Effector memory CD4-positive, alpha-beta T cell (primary cell): Measurements from ENCODE around the gene PHEX.

ENCODE experiments used
- DNase-seq, 3 donors: peaks; one replicate each; pipeline ENCODE4 v3.0.0-alpha.2; 2020
- H3K27ac ChIP-seq: 2 replicates; pipeline ENCODE4 v1.7.0; 2013; ENCODE audit warnings: mild to moderate bottlenecking, low read length, moderate library complexity; ENCODE audit not compliant: insufficient read depth, poor library complexity, severe bottlenecking
- H3K27me3 ChIP-seq: replicated peaks from 2 replicates; pipeline ENCODE4 v1.7.0; 2013; ENCODE audit warnings: mild to moderate bottlenecking, low read length; ENCODE audit not compliant: insufficient read depth, control insufficient read depth, poor library complexity, severe bottlenecking
- H3K36me3 ChIP-seq: 2 replicates; pipeline ENCODE4 v1.7.0; 2013; ENCODE audit warnings: mild to moderate bottlenecking, low read length, moderate library complexity; ENCODE audit not compliant: control insufficient read depth, insufficient read depth
- H3K4me1 ChIP-seq: 2 replicates; pipeline ENCODE4 v1.7.0; 2013; ENCODE audit warnings: low read length, mild to moderate bottlenecking; ENCODE audit not compliant: control insufficient read depth, insufficient read depth, poor library complexity, severe bottlenecking
- H3K4me3 ChIP-seq: 2 replicates; pipeline ENCODE4 v1.7.0; 2013; ENCODE audit warnings: low read length, low read depth, mild to moderate bottlenecking; ENCODE audit not compliant: insufficient read depth, poor library complexity, severe bottlenecking
- H3K9me3 ChIP-seq: 2 replicates; pipeline ENCODE4 v1.7.0; 2013; ENCODE audit warnings: mild to moderate bottlenecking, low read length, moderate library complexity; ENCODE audit not compliant: control insufficient read depth
- total RNA-seq, 3 donors: gene quantifications; one replicate each; lab custom pipeline; 2026; lab: John Stamatoyannopoulos, UW

PHEX gene
- 1.4 to 1.7 (median 1.6) reads per million in 3 donors for total RNA-seq

GRCh38 chrX:22032084-22032483 lies at the start of gene PHEX:
PHEX (plus strand) TSS chrX:22032325; CDS start chrX:22033006, 681 bp downstream.
- Histone ChIP-seq H3K4me1 (no peaks in the 10 kb centered on the region), H3K27me3 (no peaks in the 10 kb centered on the region)
- DNase-seq: no peak

GRCh38 chrX:21985332-21985777 lies 46.8 kb upstream of the PHEX start:
- peak; percentile 5 to 43 (median 35) for DNase-seq
- no peak overlapping the region for H3K4me3 ChIP-seq
- H3K9me3 ChIP-seq: no peaks in the 10 kb centered on the region
- H3K4me1 ChIP-seq: no peaks in the 10 kb centered on the region
- no peak overlapping the region for H3K27ac ChIP-seq
- no peaks in the 10 kb centered on the region for H3K27me3 ChIP-seq
- no peaks in the 10 kb centered on the region for H3K36me3 ChIP-seq

More at GRCh38 chrX:22032084-22032483, at the start of gene PHEX:
- H3K27ac ChIP-seq: no peak within 1 kb of the TSS
- H3K4me3 ChIP-seq: no peak within 1 kb of the TSS
- H3K36me3 ChIP-seq: no peaks in the 10 kb centered on the region
- no peaks in the 10 kb centered on the region for H3K9me3 ChIP-seq

- no peak overlapping the region for H3K27ac ChIP-seq
- no peaks in the 10 kb centered on the region for H3K4me1 ChIP-seq
- no peaks in the 10 kb centered on the region for H3K27me3 ChIP-seq
- H3K9me3 ChIP-seq: no peaks in the 10 kb centered on the region
- H3K4me3 ChIP-seq: no peak overlapping the region
- no peak for DNase-seq
- no peaks in the 10 kb centered on the region for H3K36me3 ChIP-seq
Measured at GRCh38 chrX:21986596-21986995, 45.5 kb upstream of the PHEX start.

GRCh38 chrX:21989384-21989783 lies 42.7 kb upstream of the PHEX start:
- no peak overlapping the region for H3K27ac ChIP-seq
- H3K4me3 ChIP-seq: no peak overlapping the region
- H3K27me3 ChIP-seq: no peaks in the 10 kb centered on the region
- peaks cover 3% of the 10 kb centered on the region for H3K36me3 ChIP-seq
- H3K9me3 ChIP-seq: no peaks in the 10 kb centered on the region
- no peak for DNase-seq
- H3K4me1 ChIP-seq: no peaks in the 10 kb centered on the region

GRCh38 chrX:21990832-21991231 lies 41.3 kb upstream of the PHEX start:
- Histone ChIP-seq H3K36me3 (peaks cover 3% of the 10 kb centered on the region), H3K27ac (no peak overlapping the region), H3K9me3 (no peaks in the 10 kb centered on the region), H3K27me3 (no peaks in the 10 kb centered on the region), H3K4me1 (no peaks in the 10 kb centered on the region), H3K4me3 (no peak overlapping the region)
- no peak for DNase-seq

- no peak for DNase-seq
- peaks cover 3% of the 10 kb centered on the region for H3K36me3 ChIP-seq
- no peaks in the 10 kb centered on the region for H3K27me3 ChIP-seq
- no peak overlapping the region for H3K4me3 ChIP-seq
- no peaks in the 10 kb centered on the region for H3K9me3 ChIP-seq
- no peak overlapping the region for H3K27ac ChIP-seq
- no peaks in the 10 kb centered on the region for H3K4me1 ChIP-seq
Measured at GRCh38 chrX:21991504-21991903, 40.6 kb upstream of the PHEX start.

- Histone ChIP-seq H3K4me3 (no peak overlapping the region), H3K4me1 (no peaks in the 10 kb centered on the region), H3K27me3 (no peaks in the 10 kb centered on the region), H3K27ac (no peak overlapping the region), H3K36me3 (peaks cover 3% of the 10 kb centered on the region), H3K9me3 (no peaks in the 10 kb centered on the region)
- no peak for DNase-seq
Measured at GRCh38 chrX:21993265-21993664, 38.9 kb upstream of the PHEX start.

GRCh38 chrX:21996872-21997455 lies 35.2 kb upstream of the PHEX start:
- no peak for DNase-seq
- Histone ChIP-seq H3K9me3 (no peaks in the 10 kb centered on the region), H3K4me1 (no peaks in the 10 kb centered on the region), H3K4me3 (no peak overlapping the region), H3K36me3 (peaks cover 3% of the 10 kb centered on the region), H3K27ac (no peak overlapping the region), H3K27me3 (no peaks in the 10 kb centered on the region)

- no peak for DNase-seq
- no peaks in the 10 kb centered on the region for H3K27me3 ChIP-seq
- no peaks in the 10 kb centered on the region for H3K36me3 ChIP-seq
- no peak overlapping the region for H3K27ac ChIP-seq
- H3K4me1 ChIP-seq: no peaks in the 10 kb centered on the region
- no peaks in the 10 kb centered on the region for H3K9me3 ChIP-seq
- no peak overlapping the region for H3K4me3 ChIP-seq
Measured at GRCh38 chrX:21998037-21998436, 34.1 kb upstream of the PHEX start.

GRCh38 chrX:22004866-22005265 lies 27.3 kb upstream of the PHEX start:
- no peak for DNase-seq

More at GRCh38 chrX:22004866-22005265, 27.3 kb upstream of the PHEX start:
- Histone ChIP-seq H3K4me1 (no peaks in the 10 kb centered on the region), H3K4me3 (no peak overlapping the region), H3K27me3 (no peaks in the 10 kb centered on the region), H3K27ac (no peak overlapping the region), H3K36me3 (no peaks in the 10 kb centered on the region), H3K9me3 (no peaks in the 10 kb centered on the region)
